ENCODE results near the gene KCTD19.

Gene KCTD19

DNA sequence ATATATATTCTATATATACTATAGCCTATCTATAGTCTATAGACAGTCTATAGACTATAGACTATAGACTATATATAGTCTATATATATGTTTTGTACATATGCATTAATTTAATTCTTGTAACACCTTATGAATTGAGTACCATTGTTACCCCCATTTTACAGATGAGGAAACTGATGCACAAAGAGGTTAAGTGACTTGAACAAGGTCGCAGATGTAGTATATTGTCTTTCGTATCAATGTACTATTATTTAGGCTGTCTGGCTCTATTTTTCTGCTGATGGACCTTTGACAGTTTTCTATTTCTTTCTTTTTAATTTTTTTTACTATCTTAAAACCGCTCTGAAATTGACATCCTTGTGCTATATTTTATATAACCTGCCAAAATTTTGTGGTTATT lies 14.7 kb upstream of the KCTD19 start:
- DNase-seq (ENCODE audit: insufficient read length, low spot score) (no peak), FAIRE-seq (no peak)
- TF ChIP-seq, protein P1, sequence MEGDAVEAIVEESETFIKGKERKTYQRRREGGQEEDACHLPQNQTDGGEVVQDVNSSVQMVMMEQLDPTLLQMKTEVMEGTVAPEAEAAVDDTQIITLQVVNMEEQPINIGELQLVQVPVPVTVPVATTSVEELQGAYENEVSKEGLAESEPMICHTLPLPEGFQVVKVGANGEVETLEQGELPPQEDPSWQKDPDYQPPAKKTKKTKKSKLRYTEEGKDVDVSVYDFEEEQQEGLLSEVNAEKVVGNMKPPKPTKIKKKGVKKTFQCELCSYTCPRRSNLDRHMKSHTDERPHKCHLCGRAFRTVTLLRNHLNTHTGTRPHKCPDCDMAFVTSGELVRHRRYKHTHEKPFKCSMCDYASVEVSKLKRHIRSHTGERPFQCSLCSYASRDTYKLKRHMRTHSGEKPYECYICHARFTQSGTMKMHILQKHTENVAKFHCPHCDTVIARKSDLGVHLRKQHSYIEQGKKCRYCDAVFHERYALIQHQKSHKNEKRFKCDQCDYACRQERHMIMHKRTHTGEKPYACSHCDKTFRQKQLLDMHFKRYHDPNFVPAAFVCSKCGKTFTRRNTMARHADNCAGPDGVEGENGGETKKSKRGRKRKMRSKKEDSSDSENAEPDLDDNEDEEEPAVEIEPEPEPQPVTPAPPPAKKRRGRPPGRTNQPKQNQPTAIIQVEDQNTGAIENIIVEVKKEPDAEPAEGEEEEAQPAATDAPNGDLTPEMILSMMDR (IDR thresholded peaks at IDR 0.05; ENCODE audit: insufficient read depth, missing control alignments) = no peak

DNA sequence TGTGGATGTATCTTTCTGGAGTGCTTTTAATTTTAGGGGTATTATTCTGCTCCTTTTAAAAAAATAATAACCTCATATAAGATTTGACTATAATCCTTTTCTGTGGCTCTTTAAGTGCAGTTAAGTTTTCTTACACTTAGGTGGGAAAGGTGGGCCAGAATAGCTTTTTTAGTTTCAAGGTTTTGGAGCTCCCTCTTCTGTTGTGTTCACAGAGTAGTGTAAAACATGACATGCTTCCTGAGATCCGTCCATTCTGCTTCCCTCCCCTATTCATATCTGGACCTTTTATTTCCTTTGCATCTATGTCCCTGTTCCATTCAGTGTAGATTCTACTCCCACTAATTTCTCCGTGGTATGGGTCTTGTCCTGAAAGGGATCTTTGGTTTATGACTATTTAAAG lies 12.9 kb upstream of the KCTD19 start:
- no peak for DNase-seq (ENCODE audit: insufficient read length, low spot score)
- FAIRE-seq = no peak
- TF ChIP-seq, protein P1 (IDR thresholded peaks at IDR 0.05; ENCODE audit: insufficient read depth, missing control alignments) = peak; percentile 13

- TF ChIP-seq, protein P1 (IDR thresholded peaks at IDR 0.05; ENCODE audit: insufficient read depth, missing control alignments) = no peak
- no peak for DNase-seq (ENCODE audit: insufficient read length, low spot score)
- no peak for FAIRE-seq
Observed at GRCh38 chr16:67336648-67337047, 10.1 kb upstream of the KCTD19 start.

DNA sequence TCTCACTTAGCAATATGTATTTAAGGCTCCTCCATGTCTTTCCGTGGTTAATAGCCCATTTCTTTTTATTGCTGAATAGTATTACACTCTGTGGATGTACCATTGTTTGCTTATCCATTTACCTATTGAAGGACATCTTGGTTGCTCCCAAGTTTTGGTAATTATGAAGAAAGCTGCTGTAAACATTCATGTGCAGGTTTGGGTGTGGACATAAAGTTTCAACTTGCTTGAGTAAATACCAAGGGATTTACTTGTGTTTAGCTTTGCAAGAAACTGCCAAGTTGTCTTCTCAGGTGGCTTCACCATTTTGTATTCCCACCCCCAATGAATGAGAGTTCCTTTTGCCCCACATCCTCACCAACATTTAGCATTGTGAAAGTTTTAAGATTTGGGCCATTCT lies 9.6 kb upstream of the KCTD19 start:
- TF ChIP-seq, protein P1 (IDR thresholded peaks at IDR 0.05; ENCODE audit: insufficient read depth, missing control alignments) = no peak
- FAIRE-seq (no peak), DNase-seq (ENCODE audit: insufficient read length, low spot score) (no peak)

- TF ChIP-seq, protein P1 (IDR thresholded peaks at IDR 0.05; ENCODE audit: insufficient read depth, missing control alignments) = no peak
- no peak for DNase-seq (ENCODE audit: insufficient read length, low spot score)
- FAIRE-seq = no peak
Observed at GRCh38 chr16:67333315-67333714, 6.8 kb upstream of the KCTD19 start.

DNA sequence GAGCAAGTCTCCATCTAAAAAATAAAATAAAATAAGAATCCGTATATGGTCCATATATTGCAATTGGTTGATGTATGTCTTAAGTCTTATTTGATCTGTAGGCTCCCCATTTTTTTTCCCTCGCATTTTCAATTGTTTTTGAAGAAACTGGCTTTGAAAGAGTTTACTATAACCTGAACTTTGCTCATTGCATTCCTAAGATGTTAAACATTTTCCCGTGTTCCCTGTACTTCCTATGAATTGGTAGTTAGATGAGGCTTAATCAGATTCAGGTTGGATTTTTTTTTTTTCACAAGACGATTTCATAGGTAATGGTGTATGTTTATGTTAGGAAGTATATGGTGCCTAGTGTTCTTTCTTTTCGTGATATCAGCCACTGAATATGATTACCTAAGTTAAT lies 3.4 kb upstream of the KCTD19 start:
- DNase-seq (ENCODE audit: insufficient read length, low spot score) (no peak), FAIRE-seq (no peak)

GRCh38 chr16:67327743-67328142 lies 1.2 kb upstream of the KCTD19 start:
- DNase-seq (ENCODE audit: insufficient read length, low spot score) = no peak
- FAIRE-seq = no peak
- TF ChIP-seq, protein P1 (IDR thresholded peaks at IDR 0.05; ENCODE audit: insufficient read depth, missing control alignments) = no peak

More for the DNA sequence above, 3.4 kb upstream of the KCTD19 start:
- TF ChIP-seq, protein P1 (IDR thresholded peaks at IDR 0.05; ENCODE audit: insufficient read depth, missing control alignments) = no peak

All from D721Med (cell line).